H1 (cell line): ENCODE results near the gene SNX25. TPM values are rescaled to one million over a fixed set of nuclear protein-coding genes. Genes with fewer than 3 reads are reported as not detected.

Experiments
- CTCF ChIA-PET: fragments of 300-600 bp; sonication (Branson Sonifier 250); formaldehyde crosslinking; loops from one replicate; lab custom pipeline; 2021; ENCODE audit not compliant: partially characterized antibody; lab: Charles Lee
- POLR2A ChIA-PET: fragments of 300-600 bp; sonication (Branson Sonifier 250); formaldehyde crosslinking; loops from one replicate; lab custom pipeline; 2021; ENCODE audit warnings: inconsistent platforms; ENCODE audit not compliant: partially characterized antibody; lab: Charles Lee
- DNase-seq, 2 experiments: peaks; one replicate each; pipeline versions ENCODE4 v3.0.0 to v3.0.0-alpha.2; 2010 to 2022; ENCODE audit warnings: low spot score in 2 of 2, low read depth in 1 of 2, mixed read lengths in 1 of 2
- FAIRE-seq: peaks from 2 replicates; lab custom pipeline; 2011; peaks lifted over from hg19 to GRCh38; lab: Jason Lieb, UNC
- H2AFZ ChIP-seq: 2 replicates; pipeline ENCODE4 v1.8.1; 2012; ENCODE audit warnings: low read length, inconsistent platforms
- H2AK5ac ChIP-seq: 2 replicates; pipeline ENCODE4 v1.6.1; 2013; ENCODE audit warnings: low read depth, low read length
- H2BK120ac ChIP-seq: replicated peaks from 2 replicates; pipeline ENCODE3; 2013; ENCODE audit warnings: low read depth, low read length, inconsistent platforms
- H2BK12ac ChIP-seq: 2 replicates; pipeline ENCODE4 v1.6.1; 2013; ENCODE audit warnings: low read depth, low read length
- H2BK15ac ChIP-seq: 2 replicates; pipeline ENCODE4 v1.6.1; 2013; ENCODE audit warnings: low read length
- H2BK20ac ChIP-seq: 2 replicates; pipeline ENCODE4 v1.6.1; 2013; ENCODE audit warnings: low read length
- H2BK5ac ChIP-seq: 2 replicates; pipeline ENCODE4 v1.6.1; 2013; ENCODE audit warnings: low read depth, low read length
- H3K14ac ChIP-seq: 2 replicates; pipeline ENCODE4 v1.6.1; 2013; ENCODE audit warnings: inconsistent platforms; ENCODE audit not compliant: insufficient read length
- H3K18ac ChIP-seq: 2 replicates; pipeline ENCODE4 v1.6.1; 2013; ENCODE audit warnings: low read length; ENCODE audit errors: extremely low read depth
- H3K23ac ChIP-seq: 2 replicates; pipeline ENCODE4 v1.6.1; 2013; ENCODE audit warnings: inconsistent platforms; ENCODE audit not compliant: insufficient read length
- H3K23me2 ChIP-seq: 2 replicates; pipeline ENCODE4 v1.6.1; 2013; ENCODE audit warnings: low read depth, low read length
- H3K27ac ChIP-seq: 2 replicates; pipeline ENCODE4 v1.6.1; 2011; ENCODE audit warnings: low read depth, low read length, inconsistent platforms
- H3K27me3 ChIP-seq, 4 experiments: replicated peaks in 1 of 4; 1 replicate in 1 of 4; 2 replicates in 3 of 4; pipeline versions ENCODE4 v1.6.1 to v1.8.1; 2011 to 2013; ENCODE audit warnings: low read length in 3 of 4, mild to moderate bottlenecking in 3 of 4, inconsistent platforms in 2 of 4, mixed read lengths in 2 of 4, moderate library complexity in 1 of 4; ENCODE audit not compliant: control insufficient read depth in 3 of 4, insufficient read depth in 3 of 4; ENCODE audit errors: extremely low read depth in 1 of 4
- H3K36me3 ChIP-seq, 4 experiments: 2 replicates each; pipeline versions ENCODE4 v1.6.1 to v1.8.1; 2011 to 2013; ENCODE audit warnings: mild to moderate bottlenecking in 4 of 4, low read length in 3 of 4, moderate library complexity in 2 of 4, control low read depth in 1 of 4, inconsistent platforms in 1 of 4; ENCODE audit not compliant: insufficient read depth in 4 of 4, control insufficient read depth in 2 of 4
- H3K4ac ChIP-seq: replicated peaks from 2 replicates; pipeline ENCODE3; 2013; ENCODE audit warnings: low read length, low read depth, mixed read lengths, inconsistent platforms; ENCODE audit not compliant: insufficient read length
- H3K4me1 ChIP-seq, 4 experiments: replicated peaks in 1 of 4; 1 replicate in 1 of 4; 2 replicates in 3 of 4; pipeline versions ENCODE4 v1.6.1 to v1.8.1; 2011 to 2013; ENCODE audit warnings: low read length in 3 of 4, inconsistent platforms in 2 of 4, mixed read lengths in 1 of 4; ENCODE audit not compliant: insufficient read depth in 4 of 4, control insufficient read depth in 3 of 4
- H3K4me2 ChIP-seq, 2 experiments: 2 replicates each; pipeline versions ENCODE4 v1.6.1 to v1.8.1; 2011 to 2013; ENCODE audit warnings: low read depth in 2 of 2, low read length in 2 of 2, control low read depth in 1 of 2, inconsistent platforms in 1 of 2, mild to moderate bottlenecking in 1 of 2; ENCODE audit not compliant: insufficient read depth in 1 of 2
- H3K4me3 ChIP-seq, 4 experiments: fragments of 200-600, 300-600 bp in 1 of 4; sonication (generic), shearing (Covaris generic), sonication (Bioruptor Twin) in 1 of 4; 2 replicates each; pipeline versions ENCODE4 v1.5.1 to v1.8.1; 2011 to 2016; ENCODE audit warnings: low read length in 4 of 4, low read depth in 3 of 4, control low read depth in 2 of 4, inconsistent platforms in 2 of 4, mild to moderate bottlenecking in 2 of 4, mixed read lengths in 1 of 4, moderate library complexity in 1 of 4; ENCODE audit not compliant: insufficient read depth in 2 of 4; ENCODE audit errors: extremely low read depth in 1 of 4
- H3K56ac ChIP-seq: replicated peaks from 2 replicates; pipeline ENCODE3; 2013; ENCODE audit warnings: low read depth, mild to moderate bottlenecking, mixed read lengths, low read length, inconsistent platforms; ENCODE audit not compliant: insufficient read length
- H3K79me1 ChIP-seq: 2 replicates; pipeline ENCODE4 v1.6.1; 2013; ENCODE audit warnings: low read depth, low read length, control low read depth
- H3K79me2 ChIP-seq, 2 experiments: 2 replicates each; pipeline versions ENCODE4 v1.6.1 to v1.8.1; 2012 to 2013; ENCODE audit warnings: low read length in 2 of 2, mild to moderate bottlenecking in 2 of 2, inconsistent platforms in 1 of 2; ENCODE audit not compliant: insufficient read depth in 2 of 2, control insufficient read depth in 1 of 2
- H3K9ac ChIP-seq, 4 experiments: replicated peaks in 1 of 4; 1 replicate in 1 of 4; 2 replicates in 3 of 4; pipeline versions ENCODE4 v1.6.1 to v1.8.1; 2011 to 2013; ENCODE audit warnings: low read depth in 3 of 4, low read length in 3 of 4, control low read depth in 2 of 4, mild to moderate bottlenecking in 2 of 4, moderate library complexity in 2 of 4, inconsistent platforms in 1 of 4; ENCODE audit errors: extremely low read depth in 1 of 4
- H3K9me3 ChIP-seq, 2 experiments: 2 replicates each; pipeline versions ENCODE4 v1.6.1 to v1.8.1; 2012 to 2013; ENCODE audit warnings: mild to moderate bottlenecking in 2 of 2, moderate library complexity in 2 of 2, control low read depth in 1 of 2, inconsistent platforms in 1 of 2, low read depth in 1 of 2, low read length in 1 of 2, mixed read lengths in 1 of 2; ENCODE audit not compliant: insufficient read depth in 2 of 2
- H4K20me1 ChIP-seq, 2 experiments: replicated peaks in 1 of 2; 2 replicates each; pipeline versions ENCODE3 to v1.8.1; 2011 to 2013; ENCODE audit warnings: inconsistent platforms in 2 of 2, low read length in 2 of 2, mild to moderate bottlenecking in 1 of 2; ENCODE audit not compliant: insufficient read depth in 2 of 2, control insufficient read depth in 1 of 2
- H4K5ac ChIP-seq: 2 replicates; pipeline ENCODE4 v1.6.1; 2013; ENCODE audit warnings: low read length, low read depth, mixed read lengths, inconsistent platforms; ENCODE audit not compliant: insufficient read length
- H4K8ac ChIP-seq: 2 replicates; pipeline ENCODE4 v1.8.0; 2013; ENCODE audit warnings: mild to moderate bottlenecking, moderate library complexity, low read length, inconsistent platforms; ENCODE audit not compliant: insufficient read depth; ENCODE audit errors: extremely low read depth
- H4K91ac ChIP-seq: replicated peaks from 2 replicates; pipeline ENCODE3; 2013; ENCODE audit warnings: low read length, mixed read lengths, inconsistent platforms; ENCODE audit not compliant: insufficient read length
- ASH2L ChIP-seq: fragments of 200-600, 300-600 bp; sonication (generic); IDR thresholded peaks from one replicate; pipeline ENCODE4 v1.7.1; 2017; ENCODE audit warnings: low read length
- CEBPB ChIP-seq: IDR thresholded peaks from 2 replicates; pipeline ENCODE4 v1.6.1; 2012; ENCODE audit warnings: low read depth, low read length
- JUN ChIP-seq: IDR thresholded peaks from 2 replicates; pipeline ENCODE4 v1.6.1; 2011; ENCODE audit warnings: low read depth, mild to moderate bottlenecking, improper control_type of control experiment, low read length
- SIN3A ChIP-seq, 2 experiments: IDR thresholded peaks in 1 of 2; conservative IDR thresholded peaks in 1 of 2; 2 replicates each; pipeline ENCODE4 v1.6.1; 2011 to 2012; ENCODE audit warnings: low read length in 2 of 2, improper control_type of control experiment in 1 of 2, low read depth in 1 of 2, mild to moderate bottlenecking in 1 of 2
- SP1 ChIP-seq: IDR thresholded peaks from 2 replicates; pipeline ENCODE4 v1.6.1; 2011; ENCODE audit warnings: low read depth, low read length
- WGBS, 2 experiments: shearing (Covaris generic) in 1 of 2; methylation state at CpG; one replicate each; pipeline versions ENCODE4 v1.1.6 to v1.1.7; 2013 to 2015; ENCODE audit warnings: low lambda C conversion rate in 2 of 2, mixed read lengths in 2 of 2, inconsistent platforms in 1 of 2, low coverage in 1 of 2, missing lambda C conversion rate in 1 of 2; ENCODE audit not compliant: insufficient replicate concordance in 2 of 2, insufficient coverage in 1 of 2, insufficient read length in 1 of 2; ENCODE audit errors: extremely low coverage in 1 of 2, missing lambda C conversion rate in 1 of 2; 5-methylcytosine and 5-hydroxymethylcytosine counted together
- polyA plus RNA-seq, 7 experiments: library from polyadenylated mRNA; depleted of rRNA in 3 of 7; stranded (reverse) in 5 of 7; unstranded in 2 of 7; fragments of >200 nt in 5 of 7; fragments of 200-250 nt in 2 of 7; gene quantifications; 1 replicate in 5 of 7; 2 replicates in 1 of 7; 4 replicates in 1 of 7; pipeline versions ENCODE4 v1.2.1 to v1.2.3, GENCODE V29; 2011 to 2013; ENCODE audit warnings: missing spikeins in 2 of 7, mixed read lengths in 2 of 7
- total RNA-seq: library from RNA; stranded (reverse); fragmentation: NEBNext Ultra II Directional; extraction: Animal tissue kit (Norgen Biotek cat#: 25700); gene quantifications from 2 replicates; pipeline ENCODE4 v1.2.1, GENCODE V29; 2021

Gene SNX25
- total and polyA plus RNA-seq, 2 of the 8 experiments (the other 6 are each of a cell fraction or from before 2014, with no cell fraction given) = 5.4 to 19.9 TPM

- Histone ChIP-seq H3K4me3 (no peak overlapping the region), H2BK5ac (no peak overlapping the region), H3K79me1 (no peaks in the 10 kb centered on the region), H2BK12ac (no peak overlapping the region), H2AFZ (no peak overlapping the region), H3K27ac (no peak overlapping the region), H3K4me2 (no peak overlapping the region), H3K23ac (no peak overlapping the region), H3K36me3 (peaks cover 0 to 2% (median under 1%) of the 10 kb centered on the region in 4 experiments; a peak in 1 of 8 replicates), H3K79me2 (no peaks in the 10 kb centered on the region), H4K20me1 (no peaks in the 10 kb centered on the region), H3K14ac (no peak overlapping the region), H3K4ac (no peak overlapping the region), H4K91ac (no peak overlapping the region), H2BK120ac (no peak overlapping the region), H4K8ac (no peak overlapping the region), H4K5ac (no peak overlapping the region), H2AK5ac (no peak overlapping the region), H3K23me2 (no peaks in the 10 kb centered on the region), H2BK15ac (no peak overlapping the region), H3K4me1 (peaks cover 0 to 2% (median 0%) of the 10 kb centered on the region in 4 experiments; a peak in 2 of 7 replicates), H2BK20ac (no peak overlapping the region), H3K9me3 (no peaks in the 10 kb centered on the region), H3K27me3 (no peaks in the 10 kb centered on the region), H3K18ac (no peak overlapping the region), H3K9ac (no peak overlapping the region), H3K56ac (no peak overlapping the region)
- ChIA-PET POLR2A (no interaction called here), CTCF (interaction anchor here (0.7 kb wide), 1 partner anchor 129 kb away, joined by 3 read pairs; no protein-coding TSS in a partner anchor)
- FAIRE-seq (no peak), DNase-seq (no peak)
- WGBS, 2 experiments = 95% methylated on average over 1 of the region's 1 CpG; no CpG with 5 or more reads in 1 of the 2 experiments
- TF ChIP-seq CEBPB (no peak), ASH2L (no peak), SP1 (no peak), JUN (no peak), SIN3A (conservative IDR thresholded peaks at IDR 0.05 in 1 of 2, IDR thresholded peaks at IDR 0.05 in 1 of 2; ENCODE audit: low read depth in 1 of 2, low read length in 2 of 2) (no peak)
Measured at GRCh38 chr4:185335579-185335978, 126.2 kb downstream of the SNX25 start.
